Left lung (tissue), 10 donors: Measurements from ENCODE around the gene CACNA1C. TPM values are rescaled to one million over a fixed set of nuclear protein-coding genes. Genes with fewer than 3 reads are reported as not detected.

Source experiments
- ATAC-seq: fragments of 200-7000 bp; cut with Tn5 transposase; one replicate; pipeline ENCODE4 v1.9.1; 2020; ENCODE audit warnings: moderate library complexity
- DNase-seq, 4 donors: peaks; one replicate each; pipeline ENCODE4 v3.0.0-alpha.2; 2013 to 2020
- H3K27ac ChIP-seq, 2 donors: fragments of 200-600 bp; sonication (generic) in 1 of 2; one replicate each; pipeline versions ENCODE4 v1.5.0 to v1.8.0; 2020 to 2021
- H3K27me3 ChIP-seq, 2 donors: fragments of 200-600 bp; sonication (generic) in 1 of 2; one replicate each; pipeline versions ENCODE4 v1.5.0 to v1.8.0; 2020 to 2021
- H3K36me3 ChIP-seq, 2 donors: fragments of 200-600 bp; sonication (generic) in 1 of 2; one replicate each; pipeline versions ENCODE4 v1.5.0 to v1.8.0; 2020 to 2021
- H3K4me1 ChIP-seq, 2 donors: fragments of 200-600 bp; one replicate each; pipeline ENCODE4 v1.8.0; 2021
- H3K4me3 ChIP-seq, 2 donors: fragments of 200-600 bp; sonication (generic) in 1 of 2; one replicate each; pipeline versions ENCODE4 v1.5.0 to v1.8.0; 2020 to 2021; ENCODE audit warnings: mild to moderate bottlenecking in 1 of 2
- H3K9me3 ChIP-seq, 2 donors: fragments of 200-600 bp; sonication (generic) in 1 of 2; one replicate each; pipeline versions ENCODE4 v1.5.0 to v1.8.0; 2020 to 2021
- intact Hi-C, 2 donors: fragments of 100-400 bp; cut with DNase I; formaldehyde crosslinking; loops; one replicate each; pipeline versions ENCODE4 v1.11.2 to v1.14.2; 2022
- polyA plus RNA-seq, 6 donors: library from polyadenylated mRNA; unstranded; fragments of 120-200 nt; gene quantifications; one replicate each; pipeline ENCODE4 v1.2.1, GENCODE V29; 2013; ENCODE audit not compliant: insufficient read length in 6 of 6
- total RNA-seq, 2 donors: library from RNA; stranded (reverse); fragmentation: NEBNext Ultra II Directional; extraction: Animal tissue kit (Norgen Biotek cat#: 25700); gene quantifications; one replicate each; pipeline ENCODE4 v1.2.1, GENCODE V29; 2021
- TF ChIP-seq, protein P1 (sequence below), 2 donors: fragments of 200-600 bp; sonication (generic) in 1 of 2; IDR thresholded peaks; one replicate each; pipeline versions ENCODE4 v1.5.0 to v1.8.0; 2021; ENCODE audit warnings: antibody characterized with exemption in 2 of 2
- donor health status: DM: no; HTN: yes; CAD: no.
- donor health status: DM: no; HTN: no; CAD: no.

The CACNA1C gene
- total and polyA plus RNA-seq, 8 donors = 11.9 to 21.9 (median 14.2) TPM

DNA sequence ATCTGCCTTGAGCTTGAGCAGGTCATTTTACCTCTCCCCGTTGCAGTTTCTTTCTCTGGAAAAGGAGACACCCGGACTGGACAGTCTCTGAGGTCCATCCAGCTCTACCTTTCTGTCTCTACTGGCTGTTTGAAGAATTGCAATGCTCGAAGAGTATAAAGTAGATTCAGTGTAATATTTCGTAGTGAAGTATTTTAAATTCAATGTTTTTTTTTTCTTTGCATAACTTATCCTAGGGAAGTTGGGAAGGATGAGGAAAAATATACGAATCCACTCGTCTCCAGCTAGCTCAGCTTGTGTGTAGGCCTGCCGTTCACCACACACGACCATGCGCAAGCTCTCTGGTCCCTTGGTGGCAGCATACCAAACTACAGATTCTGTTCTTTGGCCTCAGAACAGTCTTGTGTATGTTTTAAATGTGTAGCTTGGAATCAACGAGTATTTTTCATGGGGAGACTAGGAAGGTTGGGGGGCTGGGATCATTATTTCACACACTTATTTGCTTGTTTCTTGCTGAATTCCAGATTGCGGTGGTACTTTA lies 307.9 kb downstream of the CACNA1C start:
- H3K4me3 ChIP-seq = no peak overlapping the region
- no peaks in the 10 kb centered on the region for H3K27me3 ChIP-seq
- H3K9me3 ChIP-seq = no peaks in the 10 kb centered on the region
- TF ChIP-seq, protein P1, sequence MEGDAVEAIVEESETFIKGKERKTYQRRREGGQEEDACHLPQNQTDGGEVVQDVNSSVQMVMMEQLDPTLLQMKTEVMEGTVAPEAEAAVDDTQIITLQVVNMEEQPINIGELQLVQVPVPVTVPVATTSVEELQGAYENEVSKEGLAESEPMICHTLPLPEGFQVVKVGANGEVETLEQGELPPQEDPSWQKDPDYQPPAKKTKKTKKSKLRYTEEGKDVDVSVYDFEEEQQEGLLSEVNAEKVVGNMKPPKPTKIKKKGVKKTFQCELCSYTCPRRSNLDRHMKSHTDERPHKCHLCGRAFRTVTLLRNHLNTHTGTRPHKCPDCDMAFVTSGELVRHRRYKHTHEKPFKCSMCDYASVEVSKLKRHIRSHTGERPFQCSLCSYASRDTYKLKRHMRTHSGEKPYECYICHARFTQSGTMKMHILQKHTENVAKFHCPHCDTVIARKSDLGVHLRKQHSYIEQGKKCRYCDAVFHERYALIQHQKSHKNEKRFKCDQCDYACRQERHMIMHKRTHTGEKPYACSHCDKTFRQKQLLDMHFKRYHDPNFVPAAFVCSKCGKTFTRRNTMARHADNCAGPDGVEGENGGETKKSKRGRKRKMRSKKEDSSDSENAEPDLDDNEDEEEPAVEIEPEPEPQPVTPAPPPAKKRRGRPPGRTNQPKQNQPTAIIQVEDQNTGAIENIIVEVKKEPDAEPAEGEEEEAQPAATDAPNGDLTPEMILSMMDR (IDR thresholded peaks at IDR 0.05) = peak in 1 of 2 donors; percentile 16
- no peak overlapping the region for H3K27ac ChIP-seq
- no peaks in the 10 kb centered on the region for H3K36me3 ChIP-seq
- H3K4me1 ChIP-seq = peaks cover 0 to 36% of the 10 kb centered on the region in 2 donors
- DNase-seq (no peak), ATAC-seq (no peak)
- intact Hi-C loops = no loop called here

DNA sequence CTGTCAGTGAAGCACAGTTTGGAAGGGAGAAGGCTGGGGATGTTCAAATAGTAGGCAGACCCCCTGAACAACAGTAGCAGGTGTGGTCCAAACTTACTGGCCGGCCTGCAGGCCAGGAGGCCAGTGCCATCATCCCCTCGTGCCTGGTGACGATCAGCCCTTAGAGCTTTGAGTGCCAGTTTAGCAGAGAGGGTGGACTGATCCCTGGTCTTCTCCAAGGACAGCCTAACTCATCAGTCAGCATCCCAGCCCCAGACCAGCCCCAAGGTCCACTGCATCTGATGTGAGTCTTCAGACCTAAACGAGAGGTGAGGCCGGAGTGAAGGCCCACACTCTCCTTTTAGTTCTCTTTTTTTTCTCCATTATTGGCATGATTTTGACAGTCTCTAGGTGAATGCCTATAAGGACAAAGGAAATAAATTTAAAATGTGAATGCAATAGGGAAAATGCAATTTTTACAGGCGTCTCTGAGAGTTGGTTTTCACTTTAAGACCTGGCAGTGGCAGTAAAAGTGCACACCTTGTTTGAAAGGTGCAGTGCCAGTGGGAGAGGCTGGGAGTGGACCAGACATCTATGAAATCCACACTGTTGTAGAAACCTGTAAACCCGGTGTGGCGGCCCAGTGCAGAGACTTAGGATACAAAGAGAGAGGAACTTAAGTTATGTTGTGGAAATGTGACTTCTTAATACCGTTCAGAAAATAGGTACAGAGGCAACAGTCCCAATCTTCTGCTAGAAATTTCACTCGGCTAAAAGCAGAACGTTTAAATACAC lies 311.2 kb downstream of the CACNA1C start:
- H3K36me3 ChIP-seq = no peaks in the 10 kb centered on the region
- H3K27ac ChIP-seq = peak overlapping the region in 1 of 2 donors; percentile 76
- intact Hi-C loops = no loop called here
- no peaks in the 10 kb centered on the region for H3K27me3 ChIP-seq
- DNase-seq = no peak
- H3K4me1 ChIP-seq = peaks cover 0 to 22% of the 10 kb centered on the region in 2 donors
- no peaks in the 10 kb centered on the region for H3K9me3 ChIP-seq
- no peak for ATAC-seq
- H3K4me3 ChIP-seq = no peak overlapping the region
- TF ChIP-seq, protein P1 (IDR thresholded peaks at IDR 0.05) = no peak

- Histone ChIP-seq H3K9me3 (no peaks in the 10 kb centered on the region), H3K27ac (peak overlapping the region in 1 of 2 donors; percentile 76), H3K27me3 (no peaks in the 10 kb centered on the region), H3K4me3 (no peak overlapping the region), H3K4me1 (peaks cover 0 to 15% of the 10 kb centered on the region in 2 donors), H3K36me3 (no peaks in the 10 kb centered on the region)
- intact Hi-C loops = no loop called here
- TF ChIP-seq, protein P1 (IDR thresholded peaks at IDR 0.05) = no peak
- ATAC-seq (peak; percentile 49), DNase-seq (no peak)
These were observed 311.9 kb downstream of the CACNA1C start for GRCh38 chr12:2364631-2365051.

GRCh38 chr12:2366711-2367110 lies 313.9 kb downstream of the CACNA1C start:
- H3K9me3 ChIP-seq = no peaks in the 10 kb centered on the region
- H3K36me3 ChIP-seq = no peaks in the 10 kb centered on the region
- H3K27ac ChIP-seq = no peak overlapping the region
- H3K4me3 ChIP-seq = no peak overlapping the region
- intact Hi-C loops = no loop called here
- TF ChIP-seq, protein P1 (IDR thresholded peaks at IDR 0.05) = no peak
- DNase-seq = no peak
- H3K4me1 ChIP-seq = peaks cover 0 to 13% of the 10 kb centered on the region in 2 donors
- ATAC-seq = no peak
- no peaks in the 10 kb centered on the region for H3K27me3 ChIP-seq

GRCh38 chr12:2372178-2372577 lies 319.4 kb downstream of the CACNA1C start:
- H3K4me3 ChIP-seq = no peak overlapping the region
- no peak for DNase-seq
- no peak overlapping the region for H3K27ac ChIP-seq

More at GRCh38 chr12:2372178-2372577, 319.4 kb downstream of the CACNA1C start:
- ATAC-seq = no peak
- no peaks in the 10 kb centered on the region for H3K9me3 ChIP-seq
- no peaks in the 10 kb centered on the region for H3K36me3 ChIP-seq
- no peaks in the 10 kb centered on the region for H3K27me3 ChIP-seq
- intact Hi-C loops = no loop called here
- TF ChIP-seq, protein P1 (IDR thresholded peaks at IDR 0.05) = no peak
- H3K4me1 ChIP-seq = no peaks in the 10 kb centered on the region
